ENCODE measurements around the gene SELENOT.
"Not testable (repeated sequence)": the region's sequence is repeated elsewhere in the genome, so short reads cannot be mapped to it uniquely, and the experiment has no call there.

SELENOT gene

DNA sequence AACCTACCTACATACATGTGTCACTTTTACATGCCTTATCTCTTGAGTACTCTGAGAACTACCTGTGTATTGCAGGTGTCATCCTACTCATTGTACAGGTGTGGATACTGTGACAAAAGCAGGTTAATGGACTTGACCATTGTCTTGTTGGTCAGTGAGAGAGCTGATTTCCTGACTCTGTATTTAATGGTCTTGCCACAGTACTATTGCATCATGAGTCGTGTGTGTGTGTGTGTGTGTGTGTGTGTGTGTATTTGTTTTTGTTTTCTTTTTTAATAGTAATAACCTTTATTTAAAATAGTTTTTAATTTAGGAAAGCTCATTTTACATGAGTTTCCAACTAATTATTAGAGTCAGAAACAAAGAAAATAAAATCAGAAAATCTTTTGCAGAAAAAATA is 7.7 kb downstream of the SELENOT start:
- Histone ChIP-seq H3K36me3 (ENCODE audit: control insufficient read depth, low read depth, low read length) (peaks cover 16% of the 10 kb centered on the region), H3K4me1 (ENCODE audit: control insufficient read depth, low read depth, low read length) (peaks cover 17% of the 10 kb centered on the region), H3K9me3 (ENCODE audit: control insufficient read depth, low read depth, low read length) (no peaks in the 10 kb centered on the region), H3K4me3 (ENCODE audit: low read length) (no peak overlapping the region), H3K9ac (ENCODE audit: low read length) (no peak overlapping the region), H3K27me3 (ENCODE audit: control insufficient read depth, insufficient read depth, low read length) (no peaks in the 10 kb centered on the region), H3K27ac (ENCODE audit: low read length) (no peak overlapping the region)

- H3K36me3 ChIP-seq (ENCODE audit: control insufficient read depth, low read depth, low read length), result peaks cover 10% of the 10 kb centered on the region
- H3K4me3 ChIP-seq (ENCODE audit: low read length), result no peak overlapping the region
- peaks cover 13% of the 10 kb centered on the region for H3K4me1 ChIP-seq (ENCODE audit: control insufficient read depth, low read depth, low read length)
- no peaks in the 10 kb centered on the region for H3K9me3 ChIP-seq (ENCODE audit: control insufficient read depth, low read depth, low read length)
- H3K9ac ChIP-seq (ENCODE audit: low read length), result no peak overlapping the region
- no peak overlapping the region for H3K27ac ChIP-seq (ENCODE audit: low read length)
- no peaks in the 10 kb centered on the region for H3K27me3 ChIP-seq (ENCODE audit: control insufficient read depth, insufficient read depth, low read length)
Measured at GRCh38 chr3:150611666-150612065, 8.5 kb downstream of the SELENOT start.

DNA sequence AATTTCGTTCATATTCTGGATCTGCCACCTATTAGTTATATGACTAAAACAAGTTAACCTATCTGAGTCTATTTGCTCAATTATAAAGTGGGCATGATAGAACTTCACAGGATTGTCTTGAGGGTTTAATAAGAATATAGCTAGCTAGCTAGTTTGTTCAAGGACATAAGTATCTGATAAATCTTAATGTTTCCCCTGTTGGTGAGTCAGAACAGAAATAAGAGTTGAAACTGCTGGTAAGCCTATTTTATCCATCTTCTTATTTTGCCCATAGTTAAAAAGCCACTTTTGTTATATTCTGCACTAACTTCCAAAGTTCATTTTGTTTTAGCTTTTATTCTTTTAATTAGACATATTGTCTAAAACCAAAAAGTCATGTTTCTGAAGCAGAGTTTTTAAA is 9.4 kb downstream of the SELENOT start:
- Histone ChIP-seq H3K4me3 (ENCODE audit: low read length) (no peak overlapping the region), H3K4me1 (ENCODE audit: control insufficient read depth, low read depth, low read length) (peaks cover 5% of the 10 kb centered on the region), H3K9me3 (ENCODE audit: control insufficient read depth, low read depth, low read length) (no peaks in the 10 kb centered on the region), H3K27ac (ENCODE audit: low read length) (no peak overlapping the region), H3K9ac (ENCODE audit: low read length) (no peak overlapping the region), H3K36me3 (ENCODE audit: control insufficient read depth, low read depth, low read length) (peaks cover 10% of the 10 kb centered on the region), H3K27me3 (ENCODE audit: control insufficient read depth, insufficient read depth, low read length) (no peaks in the 10 kb centered on the region)

DNA sequence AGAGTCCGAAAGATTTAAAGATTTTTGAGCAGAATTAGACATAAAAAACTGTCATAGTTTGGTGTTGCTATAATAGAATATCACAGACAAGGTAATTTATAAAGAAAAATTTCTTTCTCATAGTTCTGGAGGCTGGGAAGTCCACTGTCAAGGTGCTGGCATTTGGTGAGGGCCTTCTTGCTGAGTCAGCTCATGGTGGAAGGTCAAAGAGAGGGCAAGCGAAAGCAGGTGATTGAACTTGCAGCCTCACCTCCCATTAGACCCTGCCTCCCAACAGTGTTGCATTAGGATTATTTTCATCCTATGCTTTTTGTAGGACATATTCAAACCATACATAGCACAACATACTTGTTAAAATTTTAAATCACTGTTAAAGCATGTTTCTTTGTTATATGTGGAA is 9.9 kb downstream of the SELENOT start:
- H3K9ac ChIP-seq (ENCODE audit: low read length), result no peak overlapping the region
- peaks cover under 1% of the 10 kb centered on the region for H3K4me1 ChIP-seq (ENCODE audit: control insufficient read depth, low read depth, low read length)
- H3K9me3 ChIP-seq (ENCODE audit: control insufficient read depth, low read depth, low read length), result no peaks in the 10 kb centered on the region
- peaks cover 10% of the 10 kb centered on the region for H3K36me3 ChIP-seq (ENCODE audit: control insufficient read depth, low read depth, low read length)
- H3K27me3 ChIP-seq (ENCODE audit: control insufficient read depth, insufficient read depth, low read length), result no peaks in the 10 kb centered on the region
- H3K4me3 ChIP-seq (ENCODE audit: low read length), result no peak overlapping the region
- H3K27ac ChIP-seq (ENCODE audit: low read length), result no peak overlapping the region

DNA sequence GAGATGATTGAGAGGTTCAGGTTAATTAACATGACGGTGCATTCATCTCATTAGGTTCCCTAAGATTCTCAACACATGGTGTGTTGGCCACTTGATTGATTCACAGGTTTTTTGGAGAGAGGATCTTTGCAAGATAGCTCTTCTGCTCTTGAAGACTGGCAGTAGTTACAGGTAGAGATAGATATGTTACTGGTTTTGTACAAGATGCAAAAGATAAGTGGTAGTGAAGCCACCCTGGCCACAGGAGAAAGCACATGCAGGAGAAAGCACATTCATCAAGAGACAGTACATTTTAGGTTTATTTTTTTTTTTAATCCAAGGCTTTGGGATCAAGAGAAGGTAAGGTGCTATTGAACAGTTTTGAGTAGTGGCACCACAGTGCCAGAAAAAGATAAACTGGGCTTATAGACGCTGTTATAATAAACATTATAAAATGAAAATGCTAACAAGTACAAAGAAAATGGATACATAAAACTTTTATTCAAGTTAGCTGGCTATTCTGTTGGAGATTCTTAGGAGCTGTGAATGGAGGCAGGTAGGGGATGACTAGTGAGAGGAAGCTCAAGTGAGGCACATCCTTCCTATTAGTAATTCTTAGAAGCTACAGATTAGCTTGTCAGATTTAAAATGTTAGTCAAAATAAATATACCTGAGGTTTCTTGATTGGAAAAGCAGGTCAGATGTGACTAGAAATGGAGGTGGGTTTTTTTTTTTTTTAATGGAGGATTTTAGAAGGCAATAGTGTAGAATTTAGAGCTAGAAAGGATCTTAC is 10.8 kb downstream of the SELENOT start:
- H3K4me1 ChIP-seq (ENCODE audit: control insufficient read depth, low read depth, low read length), result no peaks in the 10 kb centered on the region
- H3K4me3 ChIP-seq (ENCODE audit: low read length), result no peak overlapping the region
- no peak overlapping the region for H3K27ac ChIP-seq (ENCODE audit: low read length)
- H3K9ac ChIP-seq (ENCODE audit: low read length), result no peak overlapping the region
- no peaks in the 10 kb centered on the region for H3K27me3 ChIP-seq (ENCODE audit: control insufficient read depth, insufficient read depth, low read length)
- H3K9me3 ChIP-seq (ENCODE audit: control insufficient read depth, low read depth, low read length), result no peaks in the 10 kb centered on the region
- peaks cover 10% of the 10 kb centered on the region for H3K36me3 ChIP-seq (ENCODE audit: control insufficient read depth, low read depth, low read length)

GRCh38 chr3:150620002-150620689 is 17.0 kb downstream of the SELENOT start:
- H3K4me3 ChIP-seq (ENCODE audit: low read length), result no peak overlapping the region
- H3K9me3 ChIP-seq (ENCODE audit: control insufficient read depth, low read depth, low read length), result no peaks in the 10 kb centered on the region
- H3K27ac ChIP-seq (ENCODE audit: low read length), result no peak overlapping the region
- H3K4me1 ChIP-seq (ENCODE audit: control insufficient read depth, low read depth, low read length), result no peaks in the 10 kb centered on the region
- H3K27me3 ChIP-seq (ENCODE audit: control insufficient read depth, insufficient read depth, low read length), result no peaks in the 10 kb centered on the region
- H3K36me3 ChIP-seq (ENCODE audit: control insufficient read depth, low read depth, low read length), result peaks cover 8% of the 10 kb centered on the region
- H3K9ac ChIP-seq (ENCODE audit: low read length), result no peak overlapping the region

GRCh38 chr3:150622955-150623354 is 19.8 kb downstream of the SELENOT start:
- H3K36me3 ChIP-seq (ENCODE audit: control insufficient read depth, low read depth, low read length), result peaks cover 30% of the 10 kb centered on the region
- H3K4me3 ChIP-seq (ENCODE audit: low read length); H3K27me3 ChIP-seq (ENCODE audit: control insufficient read depth, insufficient read depth, low read length); H3K9me3 ChIP-seq (ENCODE audit: control insufficient read depth, low read depth, low read length); H3K9ac ChIP-seq (ENCODE audit: low read length); H3K27ac ChIP-seq (ENCODE audit: low read length); H3K4me1 ChIP-seq (ENCODE audit: control insufficient read depth, low read depth, low read length): not testable (repeated sequence)

DNA sequence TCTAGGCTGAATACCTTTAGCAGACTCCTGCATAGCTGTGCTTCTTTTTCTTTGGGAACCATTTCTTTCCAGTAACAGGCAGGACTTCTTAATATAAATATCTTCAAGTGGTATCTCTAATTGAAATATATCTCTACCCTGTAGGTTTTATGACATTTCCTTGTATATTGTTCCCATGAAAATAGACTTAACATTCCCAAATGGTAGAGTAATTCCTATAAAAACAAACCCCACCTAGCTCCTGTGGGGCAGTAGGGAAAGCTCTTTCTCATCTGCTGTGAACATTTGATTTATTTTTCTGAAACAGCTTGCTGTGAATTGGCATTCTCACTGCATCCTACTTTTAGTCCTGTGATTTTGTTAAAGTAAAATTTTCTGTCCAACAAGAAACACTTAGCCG is 20.8 kb downstream of the SELENOT start:
- H3K4me3 ChIP-seq (ENCODE audit: low read length), result no peak overlapping the region
- no peaks in the 10 kb centered on the region for H3K9me3 ChIP-seq (ENCODE audit: control insufficient read depth, low read depth, low read length)
- H3K9ac ChIP-seq (ENCODE audit: low read length), result no peak overlapping the region
- no peaks in the 10 kb centered on the region for H3K27me3 ChIP-seq (ENCODE audit: control insufficient read depth, insufficient read depth, low read length)
- peaks cover 39% of the 10 kb centered on the region for H3K36me3 ChIP-seq (ENCODE audit: control insufficient read depth, low read depth, low read length)
- no peaks in the 10 kb centered on the region for H3K4me1 ChIP-seq (ENCODE audit: control insufficient read depth, low read depth, low read length)
- H3K27ac ChIP-seq (ENCODE audit: low read length), result no peak overlapping the region

DNA sequence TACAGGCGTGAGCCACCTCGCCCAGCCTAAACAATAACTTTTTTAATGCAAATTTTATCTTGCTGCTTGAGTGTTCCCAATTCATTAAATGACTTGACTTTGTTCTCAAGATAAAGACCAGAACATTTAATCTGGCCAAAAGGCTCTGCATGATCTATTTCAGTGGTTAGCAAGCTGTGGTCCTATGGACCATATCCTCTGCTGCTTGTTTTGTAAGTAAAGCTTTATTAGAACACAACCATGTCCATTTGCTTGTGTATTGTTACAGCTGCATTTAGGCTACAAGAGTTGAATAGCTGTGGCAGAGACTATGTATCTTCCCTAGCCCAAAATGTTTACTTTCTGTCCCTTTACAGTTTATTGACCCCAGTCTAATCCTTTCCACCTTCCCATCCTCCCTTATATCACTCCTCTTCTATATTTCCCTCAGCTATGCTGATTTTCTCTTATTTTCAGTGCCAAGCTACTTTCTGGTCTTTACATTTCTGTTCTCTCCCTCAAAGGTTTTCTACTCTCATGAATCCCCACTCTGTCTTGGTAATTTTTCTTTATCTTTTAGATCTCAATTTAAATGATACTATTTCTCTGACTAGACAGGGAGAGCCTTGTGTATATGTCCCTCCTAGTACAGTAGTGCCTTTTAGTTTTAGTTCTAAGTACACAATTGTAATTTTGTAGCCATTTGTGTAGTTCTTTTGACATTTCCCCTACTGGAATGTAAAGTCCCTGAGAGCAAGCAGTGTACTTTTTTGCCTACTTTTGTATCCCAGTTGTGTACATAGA is 23.2 kb downstream of the SELENOT start:
- no peak overlapping the region for H3K4me3 ChIP-seq (ENCODE audit: low read length)
- no peaks in the 10 kb centered on the region for H3K9me3 ChIP-seq (ENCODE audit: control insufficient read depth, low read depth, low read length)
- no peaks in the 10 kb centered on the region for H3K4me1 ChIP-seq (ENCODE audit: control insufficient read depth, low read depth, low read length)
- no peak overlapping the region for H3K9ac ChIP-seq (ENCODE audit: low read length)
- no peaks in the 10 kb centered on the region for H3K27me3 ChIP-seq (ENCODE audit: control insufficient read depth, insufficient read depth, low read length)
- H3K36me3 ChIP-seq (ENCODE audit: control insufficient read depth, low read depth, low read length), result peaks cover 46% of the 10 kb centered on the region
- no peak overlapping the region for H3K27ac ChIP-seq (ENCODE audit: low read length)

GRCh38 chr3:150627557-150627956 is 24.4 kb downstream of the SELENOT start:
- Histone ChIP-seq H3K27me3 (ENCODE audit: control insufficient read depth, insufficient read depth, low read length) (no peaks in the 10 kb centered on the region), H3K9ac (ENCODE audit: low read length) (no peak overlapping the region), H3K4me3 (ENCODE audit: low read length) (no peak overlapping the region), H3K36me3 (ENCODE audit: control insufficient read depth, low read depth, low read length) (peaks cover 46% of the 10 kb centered on the region), H3K9me3 (ENCODE audit: control insufficient read depth, low read depth, low read length) (no peaks in the 10 kb centered on the region), H3K4me1 (ENCODE audit: control insufficient read depth, low read depth, low read length) (no peaks in the 10 kb centered on the region), H3K27ac (ENCODE audit: low read length) (no peak overlapping the region)

DNA sequence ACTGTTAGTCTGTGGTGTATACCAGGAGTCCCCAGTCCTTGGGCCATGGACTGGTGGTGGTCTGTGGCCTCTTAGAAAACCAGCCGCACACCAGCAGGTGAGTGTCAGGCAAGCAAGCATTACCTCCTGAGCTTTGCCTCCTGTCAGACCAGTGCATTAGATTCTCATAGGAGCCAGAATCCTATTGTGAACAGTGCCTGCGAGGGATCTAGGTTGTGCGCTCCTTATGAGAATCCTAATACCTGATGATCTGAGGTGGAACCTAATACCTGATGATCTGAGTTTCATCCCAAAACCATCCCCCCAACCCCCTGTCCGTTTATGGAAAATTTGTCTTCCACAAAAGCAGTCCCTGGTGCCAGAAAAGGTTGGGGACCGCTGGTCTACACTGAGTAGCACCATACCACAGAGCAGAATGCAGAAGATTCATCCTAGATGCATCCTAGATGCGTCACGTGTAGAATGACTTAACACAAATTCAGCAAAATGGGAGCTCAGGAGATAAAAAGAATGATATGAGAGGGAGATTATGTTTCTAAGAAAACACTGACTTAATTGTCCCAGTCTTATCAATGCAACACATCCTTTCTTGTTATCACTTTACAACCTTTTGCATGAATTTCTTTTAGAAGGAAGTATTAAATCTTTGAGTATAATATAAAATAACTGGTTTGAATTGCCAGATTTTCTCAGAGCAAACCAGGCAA is 28.5 kb downstream of the SELENOT start:
- H3K27ac ChIP-seq (ENCODE audit: low read length), result no peak overlapping the region
- H3K4me3 ChIP-seq (ENCODE audit: low read length), result no peak overlapping the region
- peaks cover 8% of the 10 kb centered on the region for H3K4me1 ChIP-seq (ENCODE audit: control insufficient read depth, low read depth, low read length)
- peaks cover 29% of the 10 kb centered on the region for H3K36me3 ChIP-seq (ENCODE audit: control insufficient read depth, low read depth, low read length)
- no peak overlapping the region for H3K9ac ChIP-seq (ENCODE audit: low read length)
- H3K9me3 ChIP-seq (ENCODE audit: control insufficient read depth, low read depth, low read length), result no peaks in the 10 kb centered on the region
- H3K27me3 ChIP-seq (ENCODE audit: control insufficient read depth, insufficient read depth, low read length), result no peaks in the 10 kb centered on the region

Measured in iPS-18a (cell line).